GM15510 (cell line): ENCODE results near the gene FAM53A.
A peak's percentile ranks its signal among the peaks of the same experiment; 100 is the strongest.

Experiments used
- POLR2A ChIP-seq: IDR thresholded peaks from 3 replicates; pipeline ENCODE4 v1.6.1; 2011; ENCODE audit warnings: borderline replicate concordance; ENCODE audit not compliant: insufficient read length; ENCODE audit errors: extremely low read depth

FAM53A gene

DNA sequence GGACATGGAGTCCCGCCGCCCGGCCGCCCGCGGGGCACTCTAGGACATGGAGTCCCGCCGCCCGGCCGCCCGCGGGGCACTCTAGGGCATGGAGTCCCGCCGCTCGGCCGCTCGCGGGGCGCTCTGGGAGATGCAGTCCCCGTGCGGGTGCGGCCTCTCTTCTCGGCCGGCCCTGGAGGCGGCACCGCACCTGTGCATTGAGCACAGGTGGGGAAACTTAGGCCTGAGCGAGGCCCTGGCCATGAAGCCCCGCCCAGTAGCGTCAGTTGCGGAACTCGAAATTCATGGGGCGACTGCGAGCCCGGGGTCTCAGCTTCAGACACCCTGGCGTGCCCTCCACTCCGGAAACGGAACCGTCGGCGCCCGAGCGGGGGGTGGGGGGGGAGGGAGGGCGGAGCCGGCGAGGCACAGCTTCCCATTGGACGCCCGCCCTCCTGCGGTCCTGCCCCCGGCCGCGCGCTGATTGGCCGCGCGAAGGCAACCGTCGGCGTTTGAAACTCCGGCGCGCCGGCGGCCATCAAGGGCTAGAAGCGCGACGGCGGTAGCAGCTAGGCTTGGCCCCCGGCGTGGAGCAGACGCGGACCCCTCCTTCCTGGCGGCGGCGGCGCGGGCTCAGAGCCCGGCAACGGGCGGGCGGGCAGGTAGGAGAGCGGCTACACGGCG lies 37.0 kb upstream of the FAM53A start, which contains the start of the genes TACC3 and TMEM129:
TACC3 (plus strand) TSS at position 519 of the 663 bp plus-strand sequence. CDS start 1,901 bp downstream, outside the sequence.
TMEM129 (minus strand) TSS at position 321 of the 663 bp plus-strand sequence. CDS start 486 bp downstream, outside the sequence.
- TF ChIP-seq POLR2A = peak; percentile 59

DNA sequence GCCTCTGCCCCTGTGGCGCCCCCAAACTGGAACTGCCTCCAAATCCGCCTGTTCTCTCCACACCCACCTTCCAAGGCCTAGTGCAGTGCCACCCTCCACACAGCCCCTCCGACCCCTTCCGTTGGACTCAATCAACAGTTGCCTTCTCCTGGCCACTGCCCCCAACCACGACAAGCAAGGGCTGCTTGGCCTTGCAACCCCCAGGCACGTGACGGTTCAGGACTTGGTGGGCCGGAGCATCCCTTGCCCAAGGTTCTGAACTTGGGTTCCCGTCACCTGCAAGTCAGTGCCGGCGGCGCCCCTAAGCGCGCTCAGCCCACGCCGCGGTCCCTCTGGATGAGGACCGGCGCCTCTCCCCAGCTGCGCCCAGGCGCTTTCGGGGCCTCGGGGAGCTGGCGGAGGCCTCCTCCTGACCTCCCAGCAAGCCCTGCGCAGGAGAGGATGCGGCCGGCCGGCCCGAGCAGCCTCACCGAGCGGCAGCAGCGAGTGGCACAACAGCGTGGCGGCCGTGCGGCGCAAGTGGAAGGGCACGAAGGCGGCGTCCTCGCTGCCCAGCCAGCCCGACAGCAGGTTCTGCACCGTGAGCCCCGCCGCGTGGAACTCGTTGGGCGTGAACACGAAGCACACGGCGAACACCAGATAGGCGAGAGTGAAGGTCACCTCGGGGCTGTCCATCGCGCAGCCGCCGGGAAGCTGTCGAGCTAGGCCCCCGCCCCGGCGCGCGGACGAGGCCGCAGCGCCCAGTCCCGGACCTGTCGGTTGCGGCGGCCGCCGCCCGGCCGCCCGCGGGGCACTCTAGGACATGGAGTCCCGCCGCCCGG lies 36.3 kb upstream of the FAM53A start:
- TF ChIP-seq POLR2A = peak; percentile 64

DNA sequence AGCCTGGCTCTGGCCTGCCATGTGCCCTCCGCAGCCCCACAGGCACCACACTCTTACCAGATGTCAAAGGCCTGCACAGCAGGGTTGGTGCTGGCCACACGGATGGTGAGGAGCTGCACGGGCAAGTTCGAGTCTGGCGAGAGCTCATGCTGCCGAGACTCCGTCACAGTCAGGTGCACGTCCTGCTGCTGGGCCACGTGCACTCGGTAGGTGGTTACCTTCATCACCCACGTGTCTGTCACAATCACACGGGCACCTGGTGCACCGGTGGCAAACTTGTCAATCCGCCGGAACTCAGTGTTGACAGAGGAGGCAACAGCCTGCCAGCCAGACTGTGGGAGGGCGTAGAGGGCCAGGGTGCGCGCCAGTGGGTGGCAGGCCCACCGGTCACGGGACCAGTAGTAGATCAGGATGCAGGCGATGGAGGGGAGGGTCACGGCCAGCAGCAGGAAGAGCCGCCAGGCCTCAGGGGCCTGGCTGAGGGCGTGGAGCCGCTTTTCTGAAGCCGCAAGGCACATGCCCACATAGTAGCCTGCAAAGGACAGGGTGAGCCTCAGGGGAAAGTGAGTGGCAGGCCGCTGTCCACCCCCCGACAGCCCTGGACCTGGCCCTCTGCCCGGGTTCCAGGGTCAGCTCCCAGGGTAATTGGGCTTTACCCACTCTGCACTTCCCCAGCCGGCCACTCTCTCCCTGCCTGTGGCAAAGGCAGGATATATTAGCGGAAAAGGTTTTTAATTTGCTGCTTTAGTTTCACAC lies 34.2 kb upstream of the FAM53A start:
- TF ChIP-seq POLR2A = no peak

DNA sequence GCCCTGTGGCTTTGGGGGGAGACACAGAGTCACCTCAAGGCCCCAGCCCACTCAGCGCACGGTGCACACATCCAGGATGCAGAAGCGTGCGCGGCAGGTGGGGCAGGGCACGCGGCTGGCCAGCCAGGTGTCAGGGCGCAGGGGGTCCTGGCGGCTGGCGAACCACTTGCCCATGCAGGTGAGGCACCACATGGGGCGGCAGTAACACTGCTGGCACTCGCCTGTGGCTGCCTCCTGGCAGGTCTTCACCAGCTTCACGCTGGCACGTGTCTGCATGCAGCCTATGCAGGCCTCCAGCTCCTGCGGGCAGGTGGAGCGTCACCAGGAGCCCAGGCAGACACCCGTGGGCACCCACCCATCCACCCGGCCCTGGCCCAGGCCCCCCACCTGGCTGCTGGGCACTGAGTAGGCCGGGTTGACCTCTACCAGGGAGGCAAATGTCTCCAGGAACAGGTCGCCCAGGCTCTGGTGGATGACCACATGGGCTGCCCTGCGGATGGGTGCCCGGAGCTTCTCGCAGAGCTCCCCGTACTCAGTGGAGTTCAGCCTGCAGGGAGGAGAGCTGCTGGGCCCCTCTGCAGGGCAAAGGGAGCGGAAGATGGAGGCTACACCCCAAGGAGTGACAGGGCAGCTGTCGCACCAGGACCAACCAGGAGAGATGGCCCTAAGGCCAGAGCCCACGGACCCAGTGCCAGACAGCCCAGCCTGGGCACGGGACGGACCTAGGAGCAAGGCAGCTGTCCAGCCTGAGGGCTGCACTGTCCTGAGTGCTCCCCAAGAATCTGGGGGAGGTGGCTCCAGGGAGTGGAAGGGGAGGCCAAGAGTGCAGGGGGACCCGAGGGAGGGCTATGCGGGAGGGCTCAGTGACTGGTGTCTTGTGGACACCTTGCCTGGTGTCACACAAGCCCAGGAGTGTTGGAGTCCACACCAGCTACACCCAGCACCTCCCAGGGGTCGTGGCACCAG lies 33.3 kb upstream of the FAM53A start:
- TF ChIP-seq POLR2A = no peak

DNA sequence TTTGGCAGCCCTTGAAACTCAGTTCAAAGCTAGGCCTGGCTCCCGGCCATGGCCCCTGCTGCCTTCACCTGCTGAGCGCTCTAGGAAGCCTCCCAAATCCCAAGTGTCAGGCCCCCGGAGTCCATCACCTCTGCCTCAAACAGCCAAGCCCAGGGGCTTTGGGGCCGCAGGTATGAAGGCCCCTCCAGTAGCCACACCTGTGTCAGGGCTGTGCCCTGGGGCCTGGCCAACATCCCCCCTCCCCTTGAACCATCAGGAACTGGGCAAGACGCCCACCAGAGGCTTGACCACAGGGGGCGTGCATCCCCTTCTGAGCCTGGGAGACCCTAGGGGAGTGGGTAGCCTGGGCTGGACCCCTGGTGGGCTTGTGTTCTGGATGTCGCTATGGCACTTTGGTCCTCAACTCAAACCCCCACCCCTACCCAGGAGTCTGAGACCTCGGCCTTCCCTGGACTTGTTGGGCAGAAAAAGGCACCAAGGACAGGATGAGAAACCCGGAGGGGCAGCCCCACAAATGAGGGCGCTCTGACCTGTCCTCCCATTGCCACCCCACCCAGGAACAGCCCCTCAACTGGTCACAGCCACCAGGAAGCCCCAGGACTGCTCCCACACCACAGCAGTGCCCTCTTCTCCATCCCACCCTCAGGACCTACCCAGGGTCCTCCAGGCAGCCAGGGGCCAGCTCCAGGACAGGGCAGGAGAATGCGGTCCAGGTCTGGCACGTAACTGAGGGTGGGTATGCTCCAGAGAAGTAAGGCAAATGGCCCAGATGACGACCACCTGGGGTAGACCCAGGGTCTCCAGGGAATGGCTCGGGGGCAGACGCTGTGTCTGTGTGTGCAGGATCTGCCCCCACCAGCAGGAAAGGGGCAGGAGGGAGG lies 32.2 kb upstream of the FAM53A start:
- peak; percentile 6 for TF ChIP-seq POLR2A

DNA sequence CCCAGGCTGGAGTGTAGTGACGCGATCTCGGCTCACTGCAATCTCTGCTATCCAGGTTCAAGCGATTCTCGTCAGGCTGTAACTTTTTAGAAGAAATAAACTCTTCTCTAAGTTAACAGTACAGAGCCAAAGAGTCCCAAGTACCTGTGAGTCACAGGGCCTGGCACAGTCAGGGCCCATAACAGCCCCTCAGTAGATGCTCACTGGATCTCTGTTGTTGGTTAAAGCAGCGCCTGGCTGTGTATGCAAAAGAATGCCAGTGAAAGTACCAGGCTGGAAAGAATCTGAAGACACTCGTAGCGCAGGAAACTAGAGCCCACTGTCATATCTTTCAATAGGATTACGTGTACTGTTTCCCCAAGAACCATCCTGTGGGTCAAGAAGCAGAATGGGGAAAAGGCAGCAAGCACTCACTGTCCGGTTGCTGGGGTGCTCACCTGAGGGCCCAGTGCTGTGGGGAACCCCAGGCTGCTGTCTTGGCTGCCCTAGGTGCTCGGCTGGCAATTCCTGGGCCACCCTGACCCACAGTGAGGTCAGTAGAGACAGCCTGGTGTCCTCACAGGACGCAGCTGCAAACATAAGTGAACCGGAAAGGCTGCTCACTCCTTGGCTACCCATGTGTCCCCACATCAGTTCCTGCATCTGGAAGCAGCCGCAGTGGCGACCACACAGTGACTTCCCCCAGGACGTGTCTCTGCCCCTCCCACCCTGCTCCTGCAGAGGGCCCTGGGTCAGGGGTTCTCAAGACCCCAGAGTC lies 31.1 kb upstream of the FAM53A start:
- TF ChIP-seq POLR2A = no peak

DNA sequence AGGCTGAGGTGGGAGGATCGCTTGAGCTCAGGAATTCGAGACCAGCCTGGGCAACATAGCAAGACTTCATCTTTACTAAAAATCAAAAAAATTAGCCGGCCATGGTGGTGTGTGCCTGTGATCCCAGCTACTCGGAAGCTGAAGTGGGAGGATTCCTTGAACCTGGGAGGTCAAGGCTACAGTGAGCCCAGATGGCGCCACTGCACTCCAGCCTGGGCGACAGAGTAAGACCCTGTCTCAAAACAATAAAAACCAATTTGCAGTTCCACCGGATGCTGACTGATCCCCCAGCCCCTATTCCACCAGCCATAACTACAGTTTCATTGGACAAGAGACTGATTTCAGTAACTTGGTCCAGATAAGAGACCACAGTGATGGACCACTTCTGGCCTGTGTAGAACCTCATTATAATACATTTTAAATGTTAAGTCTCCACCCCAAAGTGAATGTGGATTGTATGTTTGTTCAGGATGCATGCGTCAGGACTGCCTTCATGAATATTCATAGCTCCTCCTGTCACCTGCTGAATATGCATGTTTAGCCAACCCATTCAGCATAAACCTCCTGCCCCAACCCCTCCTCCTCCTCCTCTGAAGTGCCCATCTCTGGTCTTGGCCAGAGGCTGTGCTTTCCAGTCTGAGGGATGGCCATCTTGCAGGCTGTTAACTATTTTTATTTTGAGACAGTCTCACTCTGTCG lies 30.3 kb upstream of the FAM53A start:
- no peak for TF ChIP-seq POLR2A

DNA sequence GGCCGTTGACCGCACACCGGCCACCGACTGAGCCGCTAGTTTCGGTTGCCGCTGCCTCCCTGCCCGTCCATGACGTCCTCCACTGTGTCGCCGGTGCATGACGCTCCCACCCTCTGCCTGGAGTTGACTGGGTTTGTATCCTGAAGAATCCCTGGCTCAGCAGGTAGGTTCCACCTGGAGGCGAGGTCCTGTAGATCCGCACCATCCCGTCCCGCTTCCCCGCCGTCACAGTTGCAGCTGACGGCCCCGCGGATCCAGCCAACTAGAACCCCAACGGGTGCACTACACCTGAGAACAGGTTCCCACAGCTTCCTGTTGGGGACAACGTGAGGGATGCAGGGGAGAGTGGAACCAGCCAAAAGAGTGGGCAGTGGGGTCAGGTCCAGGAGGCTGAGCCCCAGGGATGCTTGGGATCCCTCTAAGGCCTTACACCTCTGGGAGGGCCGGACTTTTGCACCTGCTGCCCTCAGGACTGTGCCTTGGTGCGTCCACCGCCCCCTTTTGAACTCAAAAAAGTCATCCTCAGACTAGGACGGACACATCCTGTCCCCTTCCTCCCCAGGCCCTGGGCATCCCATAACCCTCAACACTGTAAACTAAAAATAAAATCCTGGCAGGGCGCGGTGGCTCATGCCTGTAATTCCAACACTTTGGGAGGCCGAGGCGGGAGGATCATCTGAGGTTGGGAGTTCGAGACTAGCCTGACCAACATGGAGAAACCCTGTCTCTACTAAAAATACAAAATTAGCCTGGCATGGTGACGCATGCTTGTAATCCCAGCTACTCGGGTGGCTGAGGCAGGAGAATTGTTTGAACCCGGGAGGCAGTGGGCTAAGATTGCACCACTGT lies 29.1 kb upstream of the FAM53A start:
- TF ChIP-seq POLR2A = no peak

DNA sequence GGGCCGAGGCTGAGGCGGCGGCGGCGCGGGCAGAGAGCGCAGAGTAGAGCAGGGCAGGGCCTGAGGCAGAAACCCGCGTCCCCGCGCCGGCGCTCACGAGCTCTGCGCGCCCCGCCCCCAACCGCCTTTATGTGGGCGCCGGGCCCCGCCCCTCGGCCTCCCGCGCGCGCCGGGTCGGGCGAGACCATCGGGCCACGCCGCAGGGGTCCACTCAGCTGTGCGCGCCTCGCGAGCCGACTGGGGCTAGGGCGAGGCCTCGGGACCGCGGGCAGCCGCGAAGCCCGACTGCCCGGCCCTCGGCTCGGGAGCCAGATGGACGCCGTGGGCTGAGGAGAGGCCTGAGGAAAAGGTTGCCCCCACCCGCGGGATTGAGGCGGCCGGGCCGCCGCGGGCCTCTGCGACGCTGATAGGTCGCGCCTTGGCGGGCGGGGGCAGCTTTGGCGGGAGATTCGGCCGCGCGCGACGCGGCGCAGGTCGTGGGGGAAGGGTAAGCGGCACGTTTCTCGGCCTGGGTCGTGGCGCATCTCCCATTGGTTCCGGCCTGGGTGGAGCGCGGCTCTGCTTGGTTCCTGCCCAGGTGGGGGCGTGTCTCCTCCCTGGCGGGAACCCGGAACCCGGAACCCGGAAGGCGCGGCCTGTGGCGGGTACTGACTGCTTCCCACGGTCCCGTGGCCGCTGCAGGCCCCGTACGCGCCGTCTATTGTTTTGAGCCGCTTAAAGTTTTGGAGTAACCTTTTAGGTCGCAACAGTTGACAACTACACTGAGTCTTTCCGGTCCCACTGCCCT lies 28.3 kb upstream of the FAM53A start, which contains the start of gene SLBP:
SLBP (minus strand) TSS at position 104 of the 787 bp plus-strand sequence. CDS start 131 bp downstream, outside the sequence.
- TF ChIP-seq POLR2A = peak; percentile 95
